GM21360 (cell line): ENCODE measurements around the gene ZNF845.
"Not testable (repeated sequence)": the region's sequence is repeated elsewhere in the genome, so short reads cannot be mapped to it uniquely, and the experiment has no call there.

Source experiments
- ATAC-seq: cut with Tn5 transposase; IDR thresholded peaks from one replicate; pipeline ENCODE4 v1.9.1; 2021; ENCODE audit warnings: mild to moderate bottlenecking, moderate library complexity; ENCODE audit not compliant: unreplicated experiment

Gene ZNF845

GRCh38 chr19:53374743-53375142 is 41.2 kb downstream of the ZNF845 start:
- no peak for ATAC-seq

DNA sequence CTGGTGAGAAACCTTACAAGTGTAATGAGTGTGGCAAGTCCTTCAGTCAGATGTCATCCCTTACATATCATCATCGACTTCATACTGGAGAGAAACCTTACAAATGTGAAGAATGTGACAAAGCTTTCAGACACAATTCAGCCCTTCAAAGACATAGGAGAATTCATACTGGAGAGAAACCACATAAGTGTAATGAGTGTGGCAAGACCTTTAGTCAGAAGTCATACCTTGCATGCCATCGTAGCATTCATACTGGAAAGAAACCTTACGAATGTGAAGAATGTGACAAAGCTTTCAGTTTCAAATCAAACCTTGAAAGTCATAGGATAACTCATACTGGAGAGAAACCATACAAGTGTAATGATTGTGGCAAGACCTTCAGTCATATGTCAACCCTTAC is 47.8 kb downstream of the ZNF845 start:
- ATAC-seq = no peak

GRCh38 chr19:53388168-53388567 is 54.6 kb downstream of the ZNF845 start:
- ATAC-seq = no peak

- ATAC-seq = no peak
These were observed 55.4 kb downstream of the ZNF845 start for GRCh38 chr19:53388904-53389303.

DNA sequence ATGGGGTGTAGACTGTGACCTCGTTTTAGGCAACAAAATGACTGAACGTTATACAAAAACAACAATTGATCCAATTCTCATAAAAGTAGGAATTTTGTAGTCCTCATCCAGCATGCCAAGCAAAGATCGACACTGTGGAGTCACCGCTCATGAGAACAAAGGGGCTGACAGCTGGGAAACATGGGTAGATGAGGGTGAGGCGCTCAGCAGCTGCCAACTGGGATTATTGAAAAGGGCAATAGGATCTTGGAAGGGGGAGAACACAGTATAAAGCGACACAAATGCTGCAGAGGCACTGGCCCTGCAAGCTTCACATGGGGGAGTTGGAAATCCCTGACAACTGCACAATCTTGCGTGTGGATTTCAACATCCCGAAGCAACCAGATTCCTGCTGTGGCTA is 56.0 kb downstream of the ZNF845 start:
- no peak for ATAC-seq

DNA sequence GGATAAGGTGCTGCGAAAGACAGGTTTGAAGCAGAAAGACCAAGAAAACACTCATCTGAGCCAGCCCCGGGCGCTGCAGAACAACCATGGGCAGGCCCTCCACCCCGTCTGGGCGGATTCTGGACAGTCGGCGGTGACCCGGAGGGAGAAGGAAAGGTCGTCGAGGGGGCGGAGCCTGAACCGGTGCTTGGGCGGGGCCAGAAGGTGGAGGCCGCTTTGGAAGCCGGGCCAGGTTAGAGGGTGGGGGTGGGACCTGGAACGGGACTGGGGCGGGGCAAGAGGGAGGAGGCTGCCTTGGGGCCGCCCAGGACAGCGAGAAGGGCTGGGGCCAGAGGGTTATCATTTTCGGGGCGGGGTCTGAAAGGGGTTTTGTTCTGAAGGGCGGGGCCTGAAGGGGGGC is 56.4 kb downstream of the ZNF845 start:
- no peak for ATAC-seq

DNA sequence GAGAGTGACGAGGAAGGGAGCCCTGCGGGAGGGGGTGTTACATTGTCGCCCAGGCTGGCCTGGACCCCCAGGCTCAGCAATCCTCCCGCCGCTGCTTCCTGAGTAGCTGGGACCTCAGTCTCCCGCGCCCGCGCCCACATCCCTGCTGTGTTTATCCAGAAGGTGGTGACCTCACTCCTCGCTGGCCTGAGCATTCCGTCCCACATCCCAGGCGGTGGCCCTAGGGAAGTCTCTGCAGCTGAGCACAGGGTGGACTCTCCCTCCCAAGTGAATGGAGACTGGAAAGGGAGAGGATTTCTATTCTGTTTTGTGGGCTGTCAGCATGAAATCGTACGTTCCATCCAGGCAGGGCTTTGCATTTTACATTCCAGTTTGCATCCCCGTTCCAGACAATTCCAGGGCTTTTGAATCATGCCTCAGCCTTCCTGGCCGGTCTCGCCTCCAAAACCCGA is 61.0 kb downstream of the ZNF845 start:
- ATAC-seq = peak; percentile 6

- ATAC-seq = peak; percentile 89
These were observed 61.7 kb downstream of the ZNF845 start, which contains the start of gene ZNF765 for GRCh38 chr19:53394974-53395839. ZNF765 (plus strand) TSS chr19:53395149; CDS start chr19:53398016, 2,867 bp downstream.

DNA sequence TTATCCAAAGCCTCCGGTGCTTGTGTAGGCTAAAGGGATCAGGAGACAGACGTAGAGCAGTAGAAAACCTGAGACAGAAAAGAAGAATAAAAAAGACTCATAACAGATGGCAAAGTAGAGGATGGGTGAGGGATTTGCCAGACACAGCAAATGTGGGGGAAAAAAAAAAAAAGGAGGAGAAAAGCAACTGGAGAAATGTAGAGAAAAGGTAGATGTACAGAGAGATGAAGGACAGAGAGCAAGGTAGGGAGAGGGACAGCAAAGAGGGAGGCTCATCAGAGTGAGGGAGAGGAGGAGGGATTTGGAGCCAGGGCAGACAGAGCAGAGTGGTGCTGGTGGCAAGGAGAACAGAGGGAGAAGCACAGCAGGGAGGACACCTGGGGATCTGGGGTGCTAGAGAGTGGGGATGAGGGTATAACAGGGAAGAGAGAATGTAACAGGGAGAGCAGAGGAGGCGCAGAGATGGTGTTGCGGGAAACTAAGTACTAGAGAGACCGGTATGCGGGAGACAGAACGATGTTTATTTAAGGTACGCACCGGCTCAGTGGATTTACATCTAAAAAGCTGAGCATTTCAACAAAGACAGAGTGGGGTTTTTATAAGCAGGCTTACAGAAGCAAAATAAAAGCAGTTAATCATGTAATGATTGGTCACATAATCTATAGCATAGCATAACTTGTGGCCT is 62.4 kb downstream of the ZNF845 start:
- ATAC-seq = not testable (repeated sequence)

- no peak for ATAC-seq
These were observed 62.9 kb downstream of the ZNF845 start for GRCh38 chr19:53396525-53396868.

DNA sequence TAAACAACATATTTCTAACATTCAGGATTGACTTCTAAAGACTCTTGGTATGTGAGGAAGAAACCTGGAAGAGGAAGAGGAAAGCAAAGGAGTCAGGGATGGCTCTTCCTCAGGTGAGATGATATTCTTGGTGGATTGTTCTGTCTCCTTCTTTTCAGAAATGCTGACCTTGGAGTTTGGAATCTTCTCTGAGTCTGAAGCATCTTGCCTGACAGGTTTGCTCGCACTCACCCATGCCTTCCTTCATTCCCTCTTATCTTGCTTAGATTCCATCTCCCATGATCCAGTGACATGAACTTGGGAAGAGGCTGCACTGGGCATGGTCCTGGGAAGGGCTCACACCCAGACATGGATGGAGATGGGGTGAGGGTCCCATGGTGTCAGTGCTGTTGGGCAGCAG is 64.4 kb downstream of the ZNF845 start:
- ATAC-seq = not testable (repeated sequence)
